Stomach smooth muscle (tissue), 2 donors: Measurements from ENCODE around the gene CALML5.
"Not testable (repeated sequence)": the region's sequence is repeated elsewhere in the genome, so short reads cannot be mapped to it uniquely, and the experiment has no call there.

ENCODE experiments used
- H3K27ac ChIP-seq: one replicate; pipeline ENCODE4 v1.7.0; 2013; ENCODE audit warnings: mild to moderate bottlenecking, low read length, inconsistent platforms
- H3K27me3 ChIP-seq, 2 donors: one replicate each; pipeline ENCODE4 v1.7.0; 2013; ENCODE audit warnings: low read length in 2 of 2; ENCODE audit not compliant: insufficient read depth in 2 of 2, control insufficient read depth in 1 of 2
- H3K36me3 ChIP-seq, 2 donors: one replicate each; pipeline ENCODE4 v1.7.0; 2013; ENCODE audit warnings: low read length in 2 of 2; ENCODE audit not compliant: control insufficient read depth in 2 of 2, insufficient read depth in 2 of 2
- H3K4me1 ChIP-seq: one replicate; pipeline ENCODE4 v1.7.0; 2013; ENCODE audit warnings: low read length; ENCODE audit not compliant: control insufficient read depth, insufficient read depth
- H3K4me3 ChIP-seq, 2 donors: one replicate each; pipeline ENCODE4 v1.7.0; 2013; ENCODE audit warnings: low read length in 2 of 2
- H3K9ac ChIP-seq, 2 donors: one replicate each; pipeline ENCODE4 v1.7.0; 2013; ENCODE audit warnings: low read length in 2 of 2, mild to moderate bottlenecking in 1 of 2
- H3K9me3 ChIP-seq, 2 donors: one replicate each; pipeline ENCODE4 v1.7.0; 2013; ENCODE audit warnings: low read length in 2 of 2; ENCODE audit not compliant: control insufficient read depth in 2 of 2
- donor health status: healthy.
- donor health status: Pancreatic carcinoma.

The CALML5 gene

DNA sequence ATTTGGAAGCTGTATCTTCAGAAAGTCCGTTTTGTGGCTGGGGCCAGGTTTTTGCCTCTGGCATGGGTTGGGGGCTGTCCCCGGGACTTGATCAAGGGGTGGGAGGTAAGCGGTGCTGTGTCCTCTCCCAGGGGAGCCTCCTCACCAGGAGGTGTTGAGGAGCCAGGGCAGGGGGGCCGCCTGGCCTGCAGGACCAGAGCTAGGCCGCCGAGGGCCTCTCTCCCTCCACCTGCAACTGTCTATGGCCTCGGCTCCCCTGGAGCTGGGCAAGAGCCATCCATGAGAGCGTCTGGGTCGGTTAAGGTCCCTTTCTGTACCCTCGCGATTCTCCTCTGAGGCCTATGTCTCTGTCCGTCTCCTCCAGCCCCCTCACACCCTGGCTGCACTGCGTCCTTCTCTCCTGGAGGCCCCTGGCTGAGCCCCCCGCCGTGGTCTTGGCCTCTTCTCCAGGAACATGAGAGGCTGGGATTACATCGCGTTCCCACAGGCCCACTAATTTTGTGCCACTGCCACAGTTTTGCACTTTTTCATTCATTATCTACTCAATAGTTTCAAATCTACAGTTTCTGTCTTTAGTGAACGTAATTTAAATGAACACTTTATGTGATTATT, 20.6 kb downstream of the CALML5 start:
- Histone ChIP-seq H3K9ac (no peak overlapping the region), H3K27me3 (no peaks in the 10 kb centered on the region), H3K36me3 (no peaks in the 10 kb centered on the region), H3K9me3 (no peaks in the 10 kb centered on the region), H3K4me1 (no peaks in the 10 kb centered on the region), H3K4me3 (no peak overlapping the region), H3K27ac (no peak overlapping the region)

DNA sequence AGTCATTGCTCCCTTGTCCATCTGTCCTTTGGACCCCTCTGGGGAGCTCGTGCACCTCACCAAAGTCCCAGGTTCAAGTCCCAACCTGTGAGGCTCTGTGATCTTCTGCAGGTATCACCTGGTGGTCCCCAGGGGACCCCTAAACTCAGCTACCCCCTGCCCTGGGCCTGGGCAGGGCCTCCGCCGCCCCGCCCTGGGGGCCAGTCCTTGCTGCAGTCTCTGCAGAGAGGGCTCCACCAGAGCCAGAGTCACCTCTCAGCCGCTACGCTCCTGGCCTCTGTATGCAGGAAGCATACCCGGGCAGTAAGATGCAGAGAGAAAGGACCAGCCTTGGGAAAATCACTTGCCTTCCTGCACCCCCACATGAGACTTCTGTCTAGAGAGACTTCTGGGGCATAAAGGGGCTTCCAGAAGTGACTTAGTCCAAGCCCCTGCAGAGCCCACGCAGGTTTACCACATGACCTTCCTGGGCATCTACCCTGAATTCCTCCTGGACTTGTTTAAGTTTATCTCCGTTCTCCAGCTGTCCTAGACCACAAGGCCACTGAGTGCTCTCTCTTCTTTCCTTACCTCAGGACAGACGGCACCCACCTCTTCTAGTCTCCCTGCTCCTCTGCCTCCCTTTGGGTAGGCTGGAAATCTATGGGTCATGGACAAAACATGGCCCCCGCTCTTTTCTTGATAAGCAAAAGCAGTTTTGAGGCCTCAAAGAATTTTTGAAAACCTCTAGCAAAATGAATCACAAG, 21.2 kb downstream of the CALML5 start:
- Histone ChIP-seq H3K4me3 (no peak overlapping the region), H3K27me3 (no peaks in the 10 kb centered on the region), H3K9ac (no peak overlapping the region), H3K4me1 (no peaks in the 10 kb centered on the region), H3K27ac (no peak overlapping the region), H3K36me3 (no peaks in the 10 kb centered on the region), H3K9me3 (no peaks in the 10 kb centered on the region)

DNA sequence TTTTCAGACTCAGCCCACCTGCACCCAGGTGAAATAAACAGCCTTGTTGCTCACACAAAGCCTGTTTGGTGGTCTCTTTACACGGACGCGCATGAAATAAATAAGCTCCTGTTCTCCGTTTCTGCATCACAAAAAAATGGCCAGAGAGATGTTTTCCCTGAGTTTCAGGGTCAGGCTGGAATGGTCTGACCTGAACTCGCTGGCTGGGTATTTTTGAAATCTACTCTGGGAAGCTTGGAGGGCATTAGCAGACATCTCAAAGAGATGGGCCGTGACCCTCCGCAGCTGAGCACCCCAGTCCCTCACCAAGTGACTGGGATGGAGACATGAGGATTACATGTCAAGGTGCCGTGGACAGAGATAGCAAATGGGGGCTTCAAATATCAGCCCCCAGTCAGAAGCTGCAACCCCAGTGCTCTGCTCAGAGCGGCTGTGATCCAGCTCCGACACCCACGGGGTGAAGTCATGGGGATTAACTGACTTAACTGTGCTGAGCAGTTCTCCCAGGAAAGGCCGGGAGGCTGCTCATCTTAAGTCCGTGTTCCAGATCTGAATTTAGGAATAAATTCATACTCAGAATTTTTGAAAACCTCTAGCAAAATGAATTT, 22.3 kb downstream of the CALML5 start:
- H3K4me3 ChIP-seq, result no peak overlapping the region
- H3K4me1 ChIP-seq, result no peaks in the 10 kb centered on the region
- H3K27ac ChIP-seq, result no peak overlapping the region
- no peaks in the 10 kb centered on the region for H3K9me3 ChIP-seq
- H3K27me3 ChIP-seq, result no peaks in the 10 kb centered on the region
- H3K9ac ChIP-seq, result no peak overlapping the region
- H3K36me3 ChIP-seq, result no peaks in the 10 kb centered on the region

DNA sequence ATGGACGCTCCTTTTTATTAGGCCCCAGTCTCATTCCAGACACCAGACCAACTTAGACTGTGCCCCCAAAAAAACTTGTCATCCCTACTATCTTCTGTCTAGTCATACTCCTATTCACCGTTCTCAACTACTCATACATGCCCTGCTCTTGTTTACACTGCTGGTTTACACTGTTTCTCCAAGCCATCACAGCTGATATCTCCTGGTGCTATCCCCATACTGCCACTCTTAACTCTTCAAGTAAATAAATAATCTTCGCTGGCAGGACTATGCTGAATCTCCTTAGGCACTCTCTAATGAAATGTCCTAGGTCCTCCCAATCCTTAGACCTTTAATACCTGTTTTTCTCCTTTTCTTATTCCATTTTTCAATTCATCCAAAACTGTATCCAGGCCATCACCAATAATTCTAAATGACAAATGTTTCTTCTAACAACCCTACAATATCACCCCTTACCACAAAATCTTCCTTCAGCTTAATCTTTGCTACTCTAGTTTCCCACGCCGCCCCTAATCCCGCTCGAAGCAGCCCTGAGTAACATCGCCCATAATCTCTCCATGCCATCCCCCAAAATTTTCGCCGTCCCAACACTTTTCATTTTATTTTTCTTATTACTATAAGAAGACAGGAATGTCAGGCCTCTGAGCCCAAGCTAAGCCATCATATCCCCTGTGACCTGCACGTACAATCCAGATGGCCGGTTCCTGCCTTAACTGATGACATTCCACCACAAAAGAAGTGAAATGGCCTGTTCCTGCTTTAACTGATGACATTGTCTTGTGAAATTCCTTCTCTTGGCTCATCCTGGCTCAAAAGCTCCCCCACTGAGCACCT, 23.2 kb downstream of the CALML5 start:
- not testable (repeated sequence) for H3K9ac ChIP-seq, H3K4me3 ChIP-seq, H3K4me1 ChIP-seq, H3K9me3 ChIP-seq, H3K36me3 ChIP-seq, H3K27me3 ChIP-seq, H3K27ac ChIP-seq

DNA sequence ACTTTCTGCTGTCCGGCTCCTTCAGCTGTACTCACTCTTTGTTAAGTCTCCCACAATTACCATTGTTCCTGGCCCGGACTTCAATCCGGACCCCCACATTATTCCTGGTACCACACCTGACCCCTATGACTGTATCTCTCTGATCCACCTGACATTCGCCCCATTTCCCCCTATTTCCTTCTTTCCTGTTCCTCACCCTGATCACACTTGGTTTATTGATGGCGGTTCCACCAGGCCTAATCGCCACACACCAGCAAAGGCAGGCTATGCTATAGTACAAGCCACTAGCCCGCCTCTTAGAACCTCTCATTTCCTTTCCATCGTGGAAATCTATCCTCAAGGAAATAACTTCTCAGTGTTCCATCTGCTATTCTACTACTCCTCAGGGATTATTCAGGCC, 24.3 kb downstream of the CALML5 start:
- H3K9me3 ChIP-seq, H3K4me3 ChIP-seq, H3K27me3 ChIP-seq, H3K27ac ChIP-seq, H3K4me1 ChIP-seq, H3K36me3 ChIP-seq, H3K9ac ChIP-seq: not testable (repeated sequence)

DNA sequence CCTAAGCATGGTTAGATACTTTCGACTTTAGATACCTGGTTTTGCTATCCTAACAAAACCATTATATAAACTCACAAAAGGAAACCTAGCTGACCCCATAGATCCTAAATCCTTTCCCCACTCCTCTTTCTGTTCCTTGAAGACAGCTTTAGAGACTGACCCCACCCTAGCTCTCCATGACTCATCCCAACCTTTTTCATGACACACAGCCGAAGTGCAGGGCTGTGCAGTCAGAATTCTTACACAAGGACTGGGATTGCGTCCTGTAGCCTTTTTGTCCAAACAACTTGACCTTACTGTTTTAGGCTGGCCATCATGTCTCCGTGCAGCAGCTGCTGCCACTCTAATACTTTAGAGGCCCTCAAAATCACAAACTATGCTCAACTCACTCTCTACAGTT, 24.7 kb downstream of the CALML5 start:
- not testable (repeated sequence) for H3K27ac ChIP-seq, H3K36me3 ChIP-seq, H3K4me1 ChIP-seq, H3K4me3 ChIP-seq, H3K9ac ChIP-seq, H3K9me3 ChIP-seq, H3K27me3 ChIP-seq

DNA sequence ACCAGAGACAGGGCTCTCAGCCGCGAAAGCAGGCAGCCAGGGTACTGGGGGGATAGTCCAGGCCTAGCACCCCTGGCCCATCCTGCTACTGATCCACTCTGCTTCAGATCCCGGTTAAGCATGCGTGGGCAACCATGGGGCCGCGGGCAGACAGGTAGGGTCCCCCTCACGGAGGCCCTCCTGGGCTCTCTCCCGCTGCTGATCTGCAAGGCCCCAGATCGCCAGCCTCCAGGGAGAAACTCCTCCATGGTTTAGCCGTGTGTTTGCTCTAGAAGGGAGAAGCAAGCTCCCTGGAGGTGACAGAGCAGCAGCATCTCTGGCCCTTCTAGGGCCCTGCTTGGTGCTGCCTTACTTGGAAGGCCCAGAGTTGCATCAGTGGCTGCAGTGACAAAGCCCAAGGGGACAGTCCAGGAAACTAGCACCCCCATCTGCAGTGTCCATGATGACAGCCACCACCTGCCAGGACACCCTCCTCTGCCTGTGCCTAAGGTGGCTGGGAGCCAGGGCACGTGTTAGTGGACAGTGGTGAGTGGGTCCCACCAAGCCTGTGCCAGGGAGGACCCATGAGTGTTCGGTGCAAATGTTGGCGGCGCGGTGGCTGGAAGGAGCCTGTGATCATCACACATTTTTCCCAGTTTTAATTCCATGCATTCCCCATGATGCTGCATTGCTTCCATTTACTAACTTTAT, 29.2 kb downstream of the CALML5 start:
- no peak overlapping the region for H3K27ac ChIP-seq
- no peak overlapping the region for H3K9ac ChIP-seq

DNA sequence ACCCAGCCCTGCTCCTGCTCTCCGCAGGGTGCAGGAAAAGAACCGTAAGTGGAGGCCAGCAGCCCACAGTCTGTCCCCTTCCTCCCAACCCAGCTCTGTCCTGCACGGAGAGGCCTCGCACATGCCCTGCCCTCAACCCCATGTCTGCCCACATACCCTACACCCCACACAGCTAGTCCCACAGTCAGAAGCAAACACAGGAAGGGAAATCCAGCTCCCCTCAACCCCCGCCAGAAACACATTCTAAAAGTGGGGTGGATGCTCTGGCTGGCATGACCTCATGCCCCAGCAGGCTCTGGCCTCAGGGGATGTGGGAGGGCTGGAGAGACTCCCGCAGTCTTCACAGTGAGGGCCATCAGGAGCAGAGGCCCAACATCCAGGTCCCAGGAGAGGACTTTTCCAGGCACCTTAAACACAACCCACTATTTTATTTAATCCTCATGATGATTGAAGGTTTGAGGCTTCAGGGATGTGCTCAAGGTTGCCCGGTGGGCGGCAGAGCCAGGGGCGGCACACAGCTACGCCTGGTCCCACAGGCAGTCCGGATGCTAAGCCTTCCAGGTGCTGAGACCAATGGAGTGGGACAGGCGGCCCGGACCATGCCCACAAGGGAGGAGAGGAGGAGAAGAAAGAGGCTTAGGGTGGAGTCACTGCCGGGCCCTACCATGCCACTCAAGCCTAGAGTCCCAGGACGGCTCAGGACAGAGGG, 29.9 kb downstream of the CALML5 start:
- Histone ChIP-seq H3K27me3 (no peaks in the 10 kb centered on the region), H3K4me1 (peaks cover 13% of the 10 kb centered on the region), H3K4me3 (no peak overlapping the region), H3K9ac (no peak overlapping the region), H3K27ac (no peak overlapping the region), H3K36me3 (no peaks in the 10 kb centered on the region), H3K9me3 (peaks cover 0 to 12% of the 10 kb centered on the region in 2 donors)

More for the DNA sequence above, 29.2 kb downstream of the CALML5 start:
- Histone ChIP-seq H3K36me3 (no peaks in the 10 kb centered on the region), H3K4me3 (no peak overlapping the region), H3K27me3 (no peaks in the 10 kb centered on the region), H3K9me3 (peaks cover 0 to 12% of the 10 kb centered on the region in 2 donors), H3K4me1 (peaks cover 13% of the 10 kb centered on the region)

DNA sequence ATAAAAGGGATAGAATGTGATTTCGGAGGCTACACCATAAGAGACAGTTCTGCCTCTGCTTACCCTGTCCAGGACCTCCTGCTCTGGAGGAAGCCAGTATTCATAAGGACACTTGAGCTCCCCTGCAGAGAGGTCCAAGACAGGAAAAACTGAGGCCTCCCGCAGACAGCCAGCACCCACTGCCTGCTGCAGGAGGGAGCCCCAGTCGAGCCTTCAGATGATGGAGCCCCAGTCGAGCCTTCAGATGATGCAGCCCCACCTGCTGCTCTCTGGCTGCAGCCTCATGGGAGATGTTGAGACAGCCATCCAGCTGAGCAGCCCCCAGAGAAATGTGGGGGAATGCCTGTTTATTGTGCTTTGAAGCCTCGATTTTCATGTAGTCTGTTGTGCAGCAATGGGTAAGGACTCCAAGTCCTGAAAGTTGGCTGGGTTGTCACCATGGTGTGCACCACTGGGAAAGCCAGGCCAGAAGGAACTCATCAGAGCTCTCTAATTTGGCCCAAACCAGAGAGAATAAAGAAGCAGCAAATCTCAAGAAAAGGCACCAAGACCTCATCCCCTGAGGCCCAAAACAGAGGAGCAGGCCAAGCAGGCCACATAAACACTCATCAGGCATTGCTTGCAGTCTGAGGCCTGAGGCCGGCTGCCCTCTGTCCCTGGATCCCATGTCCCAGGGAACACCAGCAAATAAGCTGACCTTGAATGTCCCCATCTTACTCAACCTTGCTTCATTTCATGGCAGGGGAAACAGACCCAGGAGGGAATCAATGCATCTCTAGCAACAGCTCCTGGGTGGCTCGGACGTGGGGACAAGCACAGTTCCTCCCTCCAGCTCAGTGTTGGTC, 30.9 kb downstream of the CALML5 start:
- H3K4me3 ChIP-seq, result no peak overlapping the region
- H3K4me1 ChIP-seq, result peaks cover 13% of the 10 kb centered on the region
- H3K9me3 ChIP-seq, result peaks cover 0 to 12% of the 10 kb centered on the region in 2 donors
- H3K36me3 ChIP-seq, result no peaks in the 10 kb centered on the region
- H3K9ac ChIP-seq, result no peak overlapping the region
- no peak overlapping the region for H3K27ac ChIP-seq
- H3K27me3 ChIP-seq, result no peaks in the 10 kb centered on the region
